OCI-LY7 (cell line): Measurements from ENCODE around the gene LRRC8C. TPM values are rescaled to one million over a fixed set of nuclear protein-coding genes. Genes with fewer than 3 reads are reported as not detected.

Experiments
- BruUV-seq: library from RNA; stranded (reverse); fragments of 400-500 nt; replicated peaks from 2 replicates; lab custom pipeline; 2021; lab: Mats Ljungman, UMichigan
- CTCF ChIA-PET: fragments of 300-600 bp; sonication (Branson Sonifier 250); formaldehyde crosslinking; loops from one replicate; lab custom pipeline; 2022; ENCODE audit warnings: antibody characterized with exemption; ENCODE audit not compliant: unreplicated experiment; lab: Charles Lee
- POLR2A ChIA-PET: fragments of 300-600 bp; sonication (Branson Sonifier 250); formaldehyde crosslinking; loops from one replicate; lab custom pipeline; 2022; ENCODE audit warnings: antibody characterized with exemption; lab: Charles Lee
- DNase-seq: peaks from one replicate; pipeline ENCODE4 v3.0.0-alpha.2; 2015; ENCODE audit warnings: low spot score
- H2AFZ ChIP-seq: fragments of 200-600 bp; sonication (generic), shearing (Covaris generic); 2 replicates; pipeline ENCODE4 v1.6.1; 2014; ENCODE audit warnings: mild to moderate bottlenecking, antibody characterized with exemption, low read length, moderate library complexity
- H3K27ac ChIP-seq: fragments of 200-600 bp; sonication (generic); 2 replicates; pipeline ENCODE4 v1.5.1; 2014; ENCODE audit warnings: mixed run types, low read depth, mild to moderate bottlenecking, moderate library complexity, low read length, inconsistent platforms; ENCODE audit not compliant: poor library complexity, severe bottlenecking
- H3K36me3 ChIP-seq: fragments of 200-600 bp; sonication (generic); 2 replicates; pipeline ENCODE4 v1.6.1; 2014; ENCODE audit warnings: mild to moderate bottlenecking, antibody characterized with exemption, low read length, moderate library complexity, mixed read lengths; ENCODE audit not compliant: insufficient read depth
- H3K4me1 ChIP-seq: fragments of 200-600 bp; sonication (generic); 2 replicates; pipeline ENCODE4 v1.5.1; 2014; ENCODE audit warnings: mild to moderate bottlenecking, low read length; ENCODE audit not compliant: insufficient read depth, poor library complexity, severe bottlenecking
- H3K4me2 ChIP-seq: fragments of 200-600 bp; sonication (generic); 2 replicates; pipeline ENCODE4 v1.6.1; 2014; ENCODE audit warnings: mild to moderate bottlenecking, low read length
- H3K4me3 ChIP-seq: fragments of 200-600 bp; sonication (generic); 2 replicates; pipeline ENCODE4 v1.5.1; 2014; ENCODE audit warnings: mild to moderate bottlenecking, low read depth, low read length; ENCODE audit not compliant: poor library complexity, severe bottlenecking
- H3K79me2 ChIP-seq: fragments of 200-600 bp; sonication (generic); 2 replicates; pipeline ENCODE4 v1.6.1; 2016; ENCODE audit warnings: low read depth, mild to moderate bottlenecking, low read length, moderate library complexity, mixed read lengths; ENCODE audit not compliant: insufficient read depth
- H3K9me2 ChIP-seq: fragments of 200-600 bp; sonication (generic); 2 replicates; pipeline ENCODE4 v1.6.1; 2016; ENCODE audit warnings: mild to moderate bottlenecking, low read length, mixed read lengths; ENCODE audit not compliant: insufficient read depth
- H3K9me3 ChIP-seq: fragments of 200-600 bp; sonication (generic); 2 replicates; pipeline ENCODE4 v1.6.1; 2014; ENCODE audit warnings: mild to moderate bottlenecking, mixed run types, low read length, mixed read lengths
- H4K20me1 ChIP-seq: fragments of 200-600 bp; sonication (generic); 2 replicates; pipeline ENCODE4 v1.6.1; 2014; ENCODE audit warnings: mild to moderate bottlenecking, antibody characterized with exemption, low read length, moderate library complexity, mixed read lengths; ENCODE audit not compliant: insufficient read depth
- CTCF ChIP-seq: fragments of 200-600 bp; sonication (generic); conservative IDR thresholded peaks from 2 replicates; pipeline ENCODE4 v1.5.1; 2014; ENCODE audit warnings: mild to moderate bottlenecking, antibody characterized with exemption, low read length, moderate library complexity, mixed read lengths
- EZH2phosphoT487 ChIP-seq: fragments of 200-600 bp; sonication (generic); IDR thresholded peaks from 2 replicates; pipeline ENCODE4 v1.6.1; 2018; ENCODE audit warnings: low read depth, borderline replicate concordance, mild to moderate bottlenecking, mixed run types, antibody characterized with exemption, low read length, moderate library complexity, mixed read lengths
- intact Hi-C: fragments of 100-400 bp; cut with micrococcal nuclease; formaldehyde crosslinking; loops from one replicate; pipeline ENCODE4 v1.10.0; 2022; ENCODE audit not compliant: unreplicated experiment
- total RNA-seq, 2 experiments: library from RNA; depleted of rRNA in 1 of 2; stranded (reverse); fragments of >200 nt in 1 of 2; shearing (Covaris generic) in 1 of 2; gene quantifications; 2 replicates each; pipeline ENCODE4 v1.2.3, GENCODE V29; 2014 to 2022

Gene LRRC8C
- total RNA-seq, 2 experiments from 2014 or later = 6.0 to 9.0 TPM

GRCh38 chr1:89689234-89689633, 56.3 kb downstream of the LRRC8C start:
- CTCF ChIA-PET = no interaction called here

GRCh38 chr1:89690595-89690994, 57.7 kb downstream of the LRRC8C start:
- ChIA-PET POLR2A (interaction anchor here (3.6 kb wide), 1 partner anchor 15 kb away, joined by 14 read pairs; no protein-coding TSS in a partner anchor), CTCF (no interaction called here)
- no peak for TF ChIP-seq EZH2phosphoT487
- no peak for TF ChIP-seq CTCF
- BruUV-seq = no TSS peak
- no peak overlapping the region for H3K4me2 ChIP-seq
- DNase-seq = no peak
- no peaks in the 10 kb centered on the region for H4K20me1 ChIP-seq
- H3K4me1 ChIP-seq = peaks cover 38% of the 10 kb centered on the region
- peaks cover 29% of the 10 kb centered on the region for H3K36me3 ChIP-seq
- H3K9me2 ChIP-seq = no peaks in the 10 kb centered on the region
- H3K9me3 ChIP-seq = no peaks in the 10 kb centered on the region
- intact Hi-C loops = loop anchor here (5.0 kb wide), 1 partner anchor 58 kb away; the partner anchor contains the start of gene LRRC8C
- H3K79me2 ChIP-seq = no peaks in the 10 kb centered on the region
- no peak overlapping the region for H3K27ac ChIP-seq
- H2AFZ ChIP-seq = no peak overlapping the region
- no peak overlapping the region for H3K4me3 ChIP-seq

More at GRCh38 chr1:89689234-89689633, 56.3 kb downstream of the LRRC8C start:
- no peak for DNase-seq
- POLR2A ChIA-PET = interaction anchor here (0.6 kb wide), 1 partner anchor 21 kb away, joined by 3 read pairs; no protein-coding TSS in a partner anchor
- H3K4me1 ChIP-seq = peaks cover 24% of the 10 kb centered on the region
- intact Hi-C loops = no loop called here
- H3K9me2 ChIP-seq = no peaks in the 10 kb centered on the region
- H2AFZ ChIP-seq = no peak overlapping the region
- no peaks in the 10 kb centered on the region for H4K20me1 ChIP-seq
- BruUV-seq = no TSS peak
- H3K4me3 ChIP-seq = no peak overlapping the region
- H3K9me3 ChIP-seq = no peaks in the 10 kb centered on the region
- TF ChIP-seq EZH2phosphoT487 (no peak), CTCF (no peak)
- H3K36me3 ChIP-seq = peaks cover 29% of the 10 kb centered on the region
- H3K79me2 ChIP-seq = no peaks in the 10 kb centered on the region
- no peak overlapping the region for H3K4me2 ChIP-seq
- H3K27ac ChIP-seq = no peak overlapping the region
